Testis (tissue), 2 donors: Measurements from ENCODE around the gene OLFM4.

Source experiments
- POLR2A ChIP-seq: fragments of 450-650 bp; IDR thresholded peaks from one replicate; pipeline ENCODE4 v1.6.1; 2017; ENCODE audit warnings: antibody characterized with exemption, mild to moderate bottlenecking, moderate library complexity
- TF ChIP-seq, protein P1 (sequence below), 3 experiments: fragments of 450-650 bp in 2 of 3; fragments of 200-600 bp in 1 of 3; sonication (generic) in 1 of 3; IDR thresholded peaks; one replicate each; pipeline ENCODE4 v1.5.1; 2016 to 2019; ENCODE audit warnings: antibody characterized with exemption in 3 of 3, mild to moderate bottlenecking in 2 of 3, moderate library complexity in 1 of 3

DNA sequence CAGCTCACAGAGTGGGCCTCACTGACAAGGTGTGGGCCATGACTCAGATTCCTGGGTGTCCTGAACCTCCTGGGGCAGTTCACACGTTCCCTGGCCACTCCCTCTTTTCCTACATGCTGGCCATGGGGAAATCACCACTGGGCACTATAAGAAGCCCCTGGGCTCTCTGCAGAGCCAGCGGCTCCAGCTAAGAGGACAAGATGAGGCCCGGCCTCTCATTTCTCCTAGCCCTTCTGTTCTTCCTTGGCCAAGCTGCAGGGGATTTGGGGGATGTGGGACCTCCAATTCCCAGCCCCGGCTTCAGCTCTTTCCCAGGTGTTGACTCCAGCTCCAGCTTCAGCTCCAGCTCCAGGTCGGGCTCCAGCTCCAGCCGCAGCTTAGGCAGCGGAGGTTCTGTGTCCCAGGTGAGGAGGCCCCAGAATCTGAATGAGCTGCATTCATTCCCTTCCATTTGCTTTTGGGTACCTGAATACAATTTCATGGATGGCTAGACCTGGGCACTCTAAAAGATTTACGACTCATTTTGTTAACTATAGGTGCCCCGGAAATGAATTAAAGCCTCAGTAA is at the start of gene OLFM4:
- TF ChIP-seq, protein P1, sequence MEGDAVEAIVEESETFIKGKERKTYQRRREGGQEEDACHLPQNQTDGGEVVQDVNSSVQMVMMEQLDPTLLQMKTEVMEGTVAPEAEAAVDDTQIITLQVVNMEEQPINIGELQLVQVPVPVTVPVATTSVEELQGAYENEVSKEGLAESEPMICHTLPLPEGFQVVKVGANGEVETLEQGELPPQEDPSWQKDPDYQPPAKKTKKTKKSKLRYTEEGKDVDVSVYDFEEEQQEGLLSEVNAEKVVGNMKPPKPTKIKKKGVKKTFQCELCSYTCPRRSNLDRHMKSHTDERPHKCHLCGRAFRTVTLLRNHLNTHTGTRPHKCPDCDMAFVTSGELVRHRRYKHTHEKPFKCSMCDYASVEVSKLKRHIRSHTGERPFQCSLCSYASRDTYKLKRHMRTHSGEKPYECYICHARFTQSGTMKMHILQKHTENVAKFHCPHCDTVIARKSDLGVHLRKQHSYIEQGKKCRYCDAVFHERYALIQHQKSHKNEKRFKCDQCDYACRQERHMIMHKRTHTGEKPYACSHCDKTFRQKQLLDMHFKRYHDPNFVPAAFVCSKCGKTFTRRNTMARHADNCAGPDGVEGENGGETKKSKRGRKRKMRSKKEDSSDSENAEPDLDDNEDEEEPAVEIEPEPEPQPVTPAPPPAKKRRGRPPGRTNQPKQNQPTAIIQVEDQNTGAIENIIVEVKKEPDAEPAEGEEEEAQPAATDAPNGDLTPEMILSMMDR (IDR thresholded peaks at IDR 0.05), result no peak
- TF ChIP-seq POLR2A, result no peak
